Fibroblast of pulmonary artery (primary cell): ENCODE measurements around the gene GREM1.

ENCODE experiments used
- DNase-seq: peaks from one replicate; pipeline ENCODE4 v3.0.0-alpha.2; 2010; ENCODE audit warnings: low read depth
- H3K4me3 ChIP-seq: replicated peaks from 2 replicates; pipeline ENCODE4 v1.5.1; 2011; ENCODE audit warnings: low read depth, mild to moderate bottlenecking, control low read depth, low read length, moderate library complexity
- TF ChIP-seq, protein P1 (sequence below): IDR thresholded peaks from 2 replicates; pipeline ENCODE4 v1.5.1; 2011; ENCODE audit warnings: mild to moderate bottlenecking, control low read depth, low read length, inconsistent platforms; ENCODE audit errors: missing control alignments

GREM1 gene

DNA sequence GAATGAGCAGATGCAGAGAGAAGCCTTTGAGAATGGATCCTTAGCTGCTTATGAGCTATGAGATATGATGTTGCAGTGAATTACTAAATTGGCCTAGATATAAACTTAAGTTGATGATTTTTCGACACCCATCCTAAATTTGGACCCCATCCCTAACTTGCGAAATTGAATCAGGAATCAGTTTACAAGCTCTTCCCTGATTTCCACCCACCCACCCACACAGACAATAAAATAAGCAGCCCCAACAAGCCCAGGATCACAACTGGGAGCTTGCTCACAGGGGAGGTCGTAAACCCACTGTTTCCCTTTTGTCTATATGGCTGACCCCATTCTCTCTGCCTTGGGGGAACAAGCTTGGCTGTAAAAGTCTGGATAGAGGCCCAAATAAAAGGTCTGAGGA is 57.3 kb downstream of the GREM1 start:
- TF ChIP-seq, protein P1, sequence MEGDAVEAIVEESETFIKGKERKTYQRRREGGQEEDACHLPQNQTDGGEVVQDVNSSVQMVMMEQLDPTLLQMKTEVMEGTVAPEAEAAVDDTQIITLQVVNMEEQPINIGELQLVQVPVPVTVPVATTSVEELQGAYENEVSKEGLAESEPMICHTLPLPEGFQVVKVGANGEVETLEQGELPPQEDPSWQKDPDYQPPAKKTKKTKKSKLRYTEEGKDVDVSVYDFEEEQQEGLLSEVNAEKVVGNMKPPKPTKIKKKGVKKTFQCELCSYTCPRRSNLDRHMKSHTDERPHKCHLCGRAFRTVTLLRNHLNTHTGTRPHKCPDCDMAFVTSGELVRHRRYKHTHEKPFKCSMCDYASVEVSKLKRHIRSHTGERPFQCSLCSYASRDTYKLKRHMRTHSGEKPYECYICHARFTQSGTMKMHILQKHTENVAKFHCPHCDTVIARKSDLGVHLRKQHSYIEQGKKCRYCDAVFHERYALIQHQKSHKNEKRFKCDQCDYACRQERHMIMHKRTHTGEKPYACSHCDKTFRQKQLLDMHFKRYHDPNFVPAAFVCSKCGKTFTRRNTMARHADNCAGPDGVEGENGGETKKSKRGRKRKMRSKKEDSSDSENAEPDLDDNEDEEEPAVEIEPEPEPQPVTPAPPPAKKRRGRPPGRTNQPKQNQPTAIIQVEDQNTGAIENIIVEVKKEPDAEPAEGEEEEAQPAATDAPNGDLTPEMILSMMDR, result no peak
- no peak overlapping the region for H3K4me3 ChIP-seq
- DNase-seq, result no peak

- DNase-seq, result no peak
- no peak overlapping the region for H3K4me3 ChIP-seq
- TF ChIP-seq, protein P1, result no peak
Measured at GRCh38 chr15:32778391-32779176, 60.8 kb downstream of the GREM1 start.

DNA sequence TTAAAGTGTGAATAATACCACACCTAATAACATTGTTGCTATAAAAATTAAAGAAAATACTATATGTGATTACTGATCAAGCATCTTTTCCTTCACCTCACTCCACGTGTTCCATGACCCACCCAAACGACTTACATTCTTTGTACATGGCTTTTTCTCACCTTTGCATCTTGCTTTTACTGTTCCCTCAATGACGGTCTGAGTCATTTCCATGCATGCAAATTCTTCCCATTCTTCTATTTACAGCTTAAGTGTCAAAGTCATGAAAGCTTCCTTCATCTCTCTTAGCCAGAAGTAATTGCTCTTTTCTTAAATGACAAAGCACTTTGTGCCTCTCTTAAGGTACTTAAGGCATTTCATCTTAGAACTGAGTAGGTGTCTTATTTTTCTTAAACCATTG is 64.0 kb downstream of the GREM1 start:
- TF ChIP-seq, protein P1, result no peak
- DNase-seq, result no peak
- H3K4me3 ChIP-seq, result no peak overlapping the region

DNA sequence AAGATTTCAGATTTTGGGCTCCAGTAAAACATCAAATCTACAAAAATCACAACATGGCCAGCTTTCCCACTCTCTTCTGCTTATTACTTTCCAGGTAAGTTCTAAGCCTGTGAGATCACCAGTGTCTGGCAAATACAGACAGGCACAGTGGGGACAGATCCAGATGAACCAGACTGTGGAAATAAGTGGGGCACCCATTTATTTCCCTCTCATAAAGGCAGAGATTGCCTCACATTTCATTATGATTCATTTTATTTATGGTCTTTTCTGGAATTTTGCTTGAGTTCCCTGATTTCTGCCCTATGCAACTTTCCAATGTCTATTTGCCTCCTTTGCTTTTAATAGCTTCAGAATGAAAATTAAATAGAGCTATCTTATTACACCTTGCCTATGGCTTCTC is 66.8 kb downstream of the GREM1 start:
- no peak overlapping the region for H3K4me3 ChIP-seq
- TF ChIP-seq, protein P1, result no peak
- no peak for DNase-seq

GRCh38 chr15:32786906-32787305 is 69.1 kb downstream of the GREM1 start:
- H3K4me3 ChIP-seq, result no peak overlapping the region
- TF ChIP-seq, protein P1, result no peak
- DNase-seq, result no peak

- no peak overlapping the region for H3K4me3 ChIP-seq
- DNase-seq, result no peak
- TF ChIP-seq, protein P1, result no peak
Measured at GRCh38 chr15:32787949-32788348, 70.1 kb downstream of the GREM1 start.
